ENCODE measurements around the gene AKAP8. TPM values are rescaled to one million over a fixed set of nuclear protein-coding genes. Genes with fewer than 3 reads are reported as not detected.

Gene AKAP8
- total RNA-seq, 1 experiment from 2014 or later, result 53.5 TPM

DNA sequence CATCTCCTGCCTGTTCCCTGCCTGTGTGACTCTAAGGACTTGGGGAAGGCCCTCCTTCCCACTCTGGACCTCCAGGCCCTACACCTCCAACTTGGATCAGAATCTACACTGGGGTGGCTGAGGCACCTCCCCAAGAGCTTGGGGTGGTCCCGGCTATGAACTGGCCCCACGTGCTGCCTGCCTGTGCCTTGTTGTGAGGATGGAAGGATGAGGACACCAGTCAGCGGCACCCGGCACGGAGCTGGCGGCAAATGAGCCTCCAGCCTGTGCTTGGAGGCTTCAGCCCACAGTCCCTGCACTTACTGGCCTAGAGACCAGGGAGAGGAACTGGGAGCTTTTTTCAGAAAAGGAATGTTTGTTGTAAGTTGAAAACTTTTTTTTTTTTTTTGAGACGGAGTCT lies 8.5 kb downstream of the AKAP8 start:
- Mint-ChIP-seq H3K4me3 (ENCODE audit: unreplicated experiment) (no peak overlapping the region), H3K36me3 (ENCODE audit: insufficient read depth, unreplicated experiment) (peaks cover 88% of the 10 kb centered on the region), H3K4me1 (ENCODE audit: low read depth, unreplicated experiment) (no peaks in the 10 kb centered on the region), H3K9me3 (ENCODE audit: unreplicated experiment) (no peaks in the 10 kb centered on the region), H3K27me3 (ENCODE audit: insufficient read depth, unreplicated experiment) (no peaks in the 10 kb centered on the region), H3K27ac (ENCODE audit: unreplicated experiment) (no peak overlapping the region)
- Histone ChIP-seq H3K27me3 (replicated peaks; ENCODE audit: control insufficient read depth, insufficient read depth, low read length) (no peaks in the 10 kb centered on the region), H3K36me3 (ENCODE audit: control insufficient read depth, insufficient read depth, low read length) (peaks cover 7% of the 10 kb centered on the region; the same call in 1 of the 2 replicates), H3K9me3 (no peaks in the 10 kb centered on the region), H3K4me3 (ENCODE audit: low read depth, low read length) (no peak overlapping the region), H3K4me1 (no peaks in the 10 kb centered on the region)
- no peak for DNase-seq
- BruUV-seq (replicated peaks), result no TSS peak
- TF ChIP-seq, protein P1, sequence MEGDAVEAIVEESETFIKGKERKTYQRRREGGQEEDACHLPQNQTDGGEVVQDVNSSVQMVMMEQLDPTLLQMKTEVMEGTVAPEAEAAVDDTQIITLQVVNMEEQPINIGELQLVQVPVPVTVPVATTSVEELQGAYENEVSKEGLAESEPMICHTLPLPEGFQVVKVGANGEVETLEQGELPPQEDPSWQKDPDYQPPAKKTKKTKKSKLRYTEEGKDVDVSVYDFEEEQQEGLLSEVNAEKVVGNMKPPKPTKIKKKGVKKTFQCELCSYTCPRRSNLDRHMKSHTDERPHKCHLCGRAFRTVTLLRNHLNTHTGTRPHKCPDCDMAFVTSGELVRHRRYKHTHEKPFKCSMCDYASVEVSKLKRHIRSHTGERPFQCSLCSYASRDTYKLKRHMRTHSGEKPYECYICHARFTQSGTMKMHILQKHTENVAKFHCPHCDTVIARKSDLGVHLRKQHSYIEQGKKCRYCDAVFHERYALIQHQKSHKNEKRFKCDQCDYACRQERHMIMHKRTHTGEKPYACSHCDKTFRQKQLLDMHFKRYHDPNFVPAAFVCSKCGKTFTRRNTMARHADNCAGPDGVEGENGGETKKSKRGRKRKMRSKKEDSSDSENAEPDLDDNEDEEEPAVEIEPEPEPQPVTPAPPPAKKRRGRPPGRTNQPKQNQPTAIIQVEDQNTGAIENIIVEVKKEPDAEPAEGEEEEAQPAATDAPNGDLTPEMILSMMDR (IDR thresholded peaks at IDR 0.05; ENCODE audit: insufficient read depth in 1 of 2, low read depth in 1 of 2, low read length in 1 of 2, severe bottlenecking in 1 of 2, unreplicated experiment in 1 of 2), result no peak
- POLR2A ChIA-PET, result no interaction called here
- CTCF ChIA-PET, result no interaction called here
- intact Hi-C loops (cut with micrococcal nuclease; ENCODE audit: unreplicated experiment), result no loop called here

DNA sequence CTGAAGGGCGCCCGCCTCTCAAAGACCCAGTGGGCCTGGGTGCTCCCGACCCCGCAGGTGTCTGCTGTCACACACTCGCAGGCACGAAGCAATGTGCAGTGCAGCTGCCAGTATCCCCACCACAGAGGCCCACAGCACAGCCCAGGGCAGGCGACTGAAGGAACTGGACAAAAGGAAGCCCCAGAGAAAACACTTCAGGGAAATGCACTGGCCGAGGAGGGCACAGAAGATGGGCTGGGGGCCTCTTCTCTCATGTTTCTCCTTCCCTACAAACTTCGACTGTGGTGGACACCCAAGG lies 10.0 kb downstream of the AKAP8 start:
- TF ChIP-seq, protein P1 (IDR thresholded peaks at IDR 0.05; ENCODE audit: insufficient read depth in 1 of 2, low read depth in 1 of 2, low read length in 1 of 2, severe bottlenecking in 1 of 2, unreplicated experiment in 1 of 2), result no peak
- ChIA-PET POLR2A (interaction anchor here (1.1 kb wide), 1 partner anchor 9 kb away, joined by 5 read pairs; no protein-coding TSS in a partner anchor), CTCF (no interaction called here)
- no peak overlapping the region for H3K4me3 Mint-ChIP-seq (ENCODE audit: unreplicated experiment)
- no peaks in the 10 kb centered on the region for H3K9me3 ChIP-seq
- DNase-seq, result no peak
- no peaks in the 10 kb centered on the region for H3K9me3 Mint-ChIP-seq (ENCODE audit: unreplicated experiment)
- H3K27me3 ChIP-seq (replicated peaks; ENCODE audit: control insufficient read depth, insufficient read depth, low read length), result no peaks in the 10 kb centered on the region
- no peaks in the 10 kb centered on the region for H3K4me1 Mint-ChIP-seq (ENCODE audit: low read depth, unreplicated experiment)
- H3K4me3 ChIP-seq (ENCODE audit: low read depth, low read length), result no peak overlapping the region
- no peaks in the 10 kb centered on the region for H3K27me3 Mint-ChIP-seq (ENCODE audit: insufficient read depth, unreplicated experiment)
- no peak overlapping the region for H3K27ac Mint-ChIP-seq (ENCODE audit: unreplicated experiment)
- peaks cover 7% of the 10 kb centered on the region for H3K36me3 ChIP-seq (ENCODE audit: control insufficient read depth, insufficient read depth, low read length)
- BruUV-seq (replicated peaks), result no TSS peak
- intact Hi-C loops (cut with micrococcal nuclease; ENCODE audit: unreplicated experiment), result no loop called here
- H3K36me3 Mint-ChIP-seq (ENCODE audit: insufficient read depth, unreplicated experiment), result peaks cover 94% of the 10 kb centered on the region
- H3K4me1 ChIP-seq, result no peaks in the 10 kb centered on the region

DNA sequence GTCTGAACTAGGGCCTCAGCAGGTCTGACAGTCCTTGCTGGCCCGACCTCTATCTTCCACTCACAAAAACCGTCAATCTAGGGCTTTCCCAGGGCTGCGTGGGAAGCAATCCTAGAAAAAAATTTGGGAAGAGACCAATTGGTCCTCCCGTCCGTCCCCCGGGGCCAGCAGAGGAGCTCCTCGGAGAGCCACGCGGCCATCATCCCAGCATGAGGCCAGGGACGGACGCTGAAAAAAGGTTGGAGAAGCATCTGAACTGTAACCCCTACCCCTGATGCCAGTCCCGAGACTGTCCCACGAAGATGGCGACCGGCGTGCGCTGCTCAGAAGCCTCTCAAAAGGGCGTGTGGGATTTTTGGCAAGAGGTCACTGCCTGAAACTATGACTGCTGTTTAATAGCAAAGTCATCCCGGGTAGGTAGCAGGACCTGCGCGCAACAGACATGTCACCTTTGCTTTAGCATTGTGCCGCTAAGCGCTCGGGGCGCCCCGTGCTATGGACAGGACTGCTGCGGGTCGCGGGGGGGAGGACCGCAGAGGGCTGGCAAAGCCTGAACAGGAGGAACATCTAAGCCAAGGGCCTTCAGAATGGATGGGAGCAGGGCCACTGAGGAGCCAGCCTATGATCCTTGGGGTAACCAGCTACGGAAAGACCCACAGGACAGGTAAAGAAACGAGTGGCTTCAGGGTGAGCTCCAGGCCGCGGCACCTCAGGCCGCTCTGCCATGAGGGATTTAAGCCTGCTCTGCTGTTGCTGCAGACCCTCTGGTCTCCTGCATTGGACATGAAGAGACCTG lies 10.6 kb downstream of the AKAP8 start:
- H3K36me3 ChIP-seq (ENCODE audit: control insufficient read depth, insufficient read depth, low read length), result peaks cover 7% of the 10 kb centered on the region
- no peaks in the 10 kb centered on the region for H3K4me1 ChIP-seq
- BruUV-seq (replicated peaks), result no TSS peak
- Mint-ChIP-seq H3K27me3 (ENCODE audit: insufficient read depth, unreplicated experiment) (no peaks in the 10 kb centered on the region), H3K4me3 (ENCODE audit: unreplicated experiment) (no peak overlapping the region), H3K4me1 (ENCODE audit: low read depth, unreplicated experiment) (no peaks in the 10 kb centered on the region), H3K9me3 (ENCODE audit: unreplicated experiment) (no peaks in the 10 kb centered on the region), H3K36me3 (ENCODE audit: insufficient read depth, unreplicated experiment) (peaks cover 94% of the 10 kb centered on the region), H3K27ac (ENCODE audit: unreplicated experiment) (no peak overlapping the region)
- ChIA-PET POLR2A (no interaction called here), CTCF (interaction anchor here (0.6 kb wide), 1 partner anchor 877 kb away, joined by 3 read pairs; no protein-coding TSS in a partner anchor)
- no peaks in the 10 kb centered on the region for H3K27me3 ChIP-seq (replicated peaks; ENCODE audit: control insufficient read depth, insufficient read depth, low read length)
- no peak for DNase-seq
- TF ChIP-seq, protein P1 (IDR thresholded peaks at IDR 0.05; ENCODE audit: insufficient read depth in 1 of 2, low read depth in 1 of 2, low read length in 1 of 2, severe bottlenecking in 1 of 2, unreplicated experiment in 1 of 2), result no peak
- H3K4me3 ChIP-seq (ENCODE audit: low read depth, low read length), result no peak overlapping the region
- intact Hi-C loops (cut with micrococcal nuclease; ENCODE audit: unreplicated experiment), result no loop called here
- no peaks in the 10 kb centered on the region for H3K9me3 ChIP-seq

Measured in Caco-2 (cell line).